ENCODE results near the gene DAPK2.

Gene DAPK2

GRCh38 chr15:63913336-63913735, 132.9 kb downstream of the DAPK2 start:
- Histone ChIP-seq H2AFZ (ENCODE audit: low read length) (no peak overlapping the region), H3K4me3 (ENCODE audit: low read length) (no peak overlapping the region), H3K79me2 (ENCODE audit: low read length) (no peaks in the 10 kb centered on the region), H3K4me1 (ENCODE audit: low read length) (peaks cover 8% of the 10 kb centered on the region), H3K9ac (ENCODE audit: low read length) (no peak overlapping the region), H3K4me2 (ENCODE audit: low read depth, low read length) (no peak overlapping the region), H3K9me2 (replicated peaks; ENCODE audit: insufficient read depth, low read length) (no peaks in the 10 kb centered on the region), H3K9me3 (replicated peaks; ENCODE audit: insufficient read depth, low read length) (no peaks in the 10 kb centered on the region), H3K27ac (ENCODE audit: low read length) (no peak overlapping the region), H3K27me3 (replicated peaks; ENCODE audit: insufficient read depth, low read length) (no peaks in the 10 kb centered on the region), H3K36me3 (replicated peaks; ENCODE audit: insufficient read depth, low read length) (no peaks in the 10 kb centered on the region), H3F3A (ENCODE audit: insufficient read depth, low read length) (no peaks in the 10 kb centered on the region), H4K20me1 (ENCODE audit: insufficient read depth, low read length) (no peaks in the 10 kb centered on the region)
- no peak for DNase-seq
- TF ChIP-seq EZH2phosphoT487 (IDR thresholded peaks at IDR 0.05; ENCODE audit: low read length) (no peak), EZH2 (optimal IDR thresholded peaks at IDR 0.05; ENCODE audit: low read depth, low read length) (no peak)
- TF ChIP-seq, protein P1, sequence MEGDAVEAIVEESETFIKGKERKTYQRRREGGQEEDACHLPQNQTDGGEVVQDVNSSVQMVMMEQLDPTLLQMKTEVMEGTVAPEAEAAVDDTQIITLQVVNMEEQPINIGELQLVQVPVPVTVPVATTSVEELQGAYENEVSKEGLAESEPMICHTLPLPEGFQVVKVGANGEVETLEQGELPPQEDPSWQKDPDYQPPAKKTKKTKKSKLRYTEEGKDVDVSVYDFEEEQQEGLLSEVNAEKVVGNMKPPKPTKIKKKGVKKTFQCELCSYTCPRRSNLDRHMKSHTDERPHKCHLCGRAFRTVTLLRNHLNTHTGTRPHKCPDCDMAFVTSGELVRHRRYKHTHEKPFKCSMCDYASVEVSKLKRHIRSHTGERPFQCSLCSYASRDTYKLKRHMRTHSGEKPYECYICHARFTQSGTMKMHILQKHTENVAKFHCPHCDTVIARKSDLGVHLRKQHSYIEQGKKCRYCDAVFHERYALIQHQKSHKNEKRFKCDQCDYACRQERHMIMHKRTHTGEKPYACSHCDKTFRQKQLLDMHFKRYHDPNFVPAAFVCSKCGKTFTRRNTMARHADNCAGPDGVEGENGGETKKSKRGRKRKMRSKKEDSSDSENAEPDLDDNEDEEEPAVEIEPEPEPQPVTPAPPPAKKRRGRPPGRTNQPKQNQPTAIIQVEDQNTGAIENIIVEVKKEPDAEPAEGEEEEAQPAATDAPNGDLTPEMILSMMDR (IDR thresholded peaks at IDR 0.05; ENCODE audit: low read length), result no peak

GRCh38 chr15:63912061-63912615, 134.1 kb downstream of the DAPK2 start:
- no peak for DNase-seq
- Histone ChIP-seq H3K27ac (ENCODE audit: low read length) (no peak overlapping the region), H3K79me2 (ENCODE audit: low read length) (no peaks in the 10 kb centered on the region), H3K9me2 (replicated peaks; ENCODE audit: insufficient read depth, low read length) (no peaks in the 10 kb centered on the region), H2AFZ (ENCODE audit: low read length) (no peak overlapping the region), H3F3A (ENCODE audit: insufficient read depth, low read length) (no peaks in the 10 kb centered on the region), H3K36me3 (replicated peaks; ENCODE audit: insufficient read depth, low read length) (no peaks in the 10 kb centered on the region), H3K9ac (ENCODE audit: low read length) (no peak overlapping the region), H4K20me1 (ENCODE audit: insufficient read depth, low read length) (no peaks in the 10 kb centered on the region), H3K27me3 (replicated peaks; ENCODE audit: insufficient read depth, low read length) (no peaks in the 10 kb centered on the region), H3K4me3 (ENCODE audit: low read length) (no peak overlapping the region), H3K4me2 (ENCODE audit: low read depth, low read length) (no peak overlapping the region), H3K4me1 (ENCODE audit: low read length) (peaks cover 8% of the 10 kb centered on the region), H3K9me3 (replicated peaks; ENCODE audit: insufficient read depth, low read length) (no peaks in the 10 kb centered on the region)
- TF ChIP-seq, protein P1 (IDR thresholded peaks at IDR 0.05; ENCODE audit: low read length), result no peak
- no peak for TF ChIP-seq EZH2 (optimal IDR thresholded peaks at IDR 0.05; ENCODE audit: low read depth, low read length)

GRCh38 chr15:63911160-63911559, 135.1 kb downstream of the DAPK2 start:
- Histone ChIP-seq H3K4me2 (ENCODE audit: low read depth, low read length) (no peak overlapping the region), H3K27ac (ENCODE audit: low read length) (no peak overlapping the region), H3K36me3 (replicated peaks; ENCODE audit: insufficient read depth, low read length) (no peaks in the 10 kb centered on the region), H3K9me3 (replicated peaks; ENCODE audit: insufficient read depth, low read length) (no peaks in the 10 kb centered on the region), H3K4me1 (ENCODE audit: low read length) (peaks cover 10% of the 10 kb centered on the region), H3K27me3 (replicated peaks; ENCODE audit: insufficient read depth, low read length) (no peaks in the 10 kb centered on the region), H3K9ac (ENCODE audit: low read length) (no peak overlapping the region), H2AFZ (ENCODE audit: low read length) (no peak overlapping the region), H4K20me1 (ENCODE audit: insufficient read depth, low read length) (no peaks in the 10 kb centered on the region), H3K9me2 (replicated peaks; ENCODE audit: insufficient read depth, low read length) (no peaks in the 10 kb centered on the region), H3F3A (ENCODE audit: insufficient read depth, low read length) (no peaks in the 10 kb centered on the region), H3K4me3 (ENCODE audit: low read length) (no peak overlapping the region), H3K79me2 (ENCODE audit: low read length) (no peaks in the 10 kb centered on the region)
- TF ChIP-seq EZH2phosphoT487 (IDR thresholded peaks at IDR 0.05; ENCODE audit: low read length) (no peak), EZH2 (optimal IDR thresholded peaks at IDR 0.05; ENCODE audit: low read depth, low read length) (no peak)
- TF ChIP-seq, protein P1 (IDR thresholded peaks at IDR 0.05; ENCODE audit: low read length), result no peak
- DNase-seq, result no peak
